ENCODE measurements around the gene CXXC1.
"Not testable (repeated sequence)": the region's sequence is repeated elsewhere in the genome, so short reads cannot be mapped to it uniquely, and the experiment has no call there.

The CXXC1 gene

DNA sequence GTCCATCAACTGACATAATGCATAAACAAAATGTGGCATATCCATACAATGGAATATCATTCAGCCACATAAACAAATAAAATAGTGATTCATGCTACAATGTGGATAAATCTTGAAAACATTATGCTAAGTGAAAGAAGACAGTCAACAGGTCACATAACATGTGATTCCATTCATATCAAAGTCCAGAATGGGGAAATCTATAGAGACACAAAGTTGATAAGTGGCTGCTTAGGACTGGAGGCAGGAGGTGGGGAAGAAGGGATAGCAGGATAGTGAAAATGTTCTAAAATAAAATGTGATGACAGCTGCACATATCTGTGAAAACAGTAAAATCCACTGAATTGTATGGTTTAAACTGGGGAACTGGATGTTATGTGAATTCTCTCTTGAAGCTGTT is 39.9 kb downstream of the CXXC1 start:
- H3K36me3 ChIP-seq (ENCODE audit: control insufficient read depth, insufficient read depth, low read length) = no peaks in the 10 kb centered on the region
- no peak overlapping the region for H3K27ac ChIP-seq (ENCODE audit: insufficient read depth, low read depth, low read length, poor library complexity, severe bottlenecking)
- no peaks in the 10 kb centered on the region for H3K9me3 ChIP-seq (ENCODE audit: control insufficient read depth, low read length)
- no peaks in the 10 kb centered on the region for H3K27me3 ChIP-seq (ENCODE audit: control insufficient read depth, insufficient read depth, low read length, poor library complexity, severe bottlenecking)
- no peaks in the 10 kb centered on the region for H3K4me1 ChIP-seq (ENCODE audit: control insufficient read depth, insufficient read depth, low read length)
- H3K4me3 ChIP-seq (ENCODE audit: insufficient read depth, low read depth, low read length) = no peak overlapping the region

GRCh38 chr18:50241768-50242167 is 45.7 kb downstream of the CXXC1 start:
- H3K4me3 ChIP-seq (ENCODE audit: insufficient read depth, low read depth, low read length); H3K27me3 ChIP-seq (ENCODE audit: control insufficient read depth, insufficient read depth, low read length, poor library complexity, severe bottlenecking); H3K9me3 ChIP-seq (ENCODE audit: control insufficient read depth, low read length); H3K27ac ChIP-seq (ENCODE audit: insufficient read depth, low read depth, low read length, poor library complexity, severe bottlenecking); H3K4me1 ChIP-seq (ENCODE audit: control insufficient read depth, insufficient read depth, low read length); H3K36me3 ChIP-seq (ENCODE audit: control insufficient read depth, insufficient read depth, low read length): not testable (repeated sequence)
- 96% methylated on average over 8 of the region's 8 CpGs for WGBS, 2 experiments

DNA sequence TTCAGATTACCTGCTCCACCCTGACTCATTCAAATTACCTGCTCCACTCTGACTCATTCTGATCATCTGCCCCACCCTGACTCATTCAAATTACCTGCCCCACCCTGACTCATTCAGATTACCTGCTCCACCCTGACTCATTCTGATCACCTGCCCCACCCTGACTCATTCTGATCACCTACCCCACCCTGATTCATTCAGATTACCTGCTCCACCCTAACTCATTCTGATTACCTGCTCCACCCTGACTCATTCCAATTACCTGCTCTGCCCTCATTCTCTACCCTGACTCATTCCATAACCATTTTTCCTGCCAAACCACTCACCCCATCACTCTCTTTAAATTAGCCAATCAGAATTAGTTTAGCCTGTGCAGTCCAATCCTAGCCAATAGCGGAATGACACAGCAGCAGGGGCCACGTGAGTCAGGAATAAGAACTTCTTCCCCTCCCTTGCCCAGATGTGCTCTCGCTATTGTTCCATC is 47.4 kb downstream of the CXXC1 start:
- H3K27ac ChIP-seq (ENCODE audit: insufficient read depth, low read depth, low read length, poor library complexity, severe bottlenecking) = no peak overlapping the region
- H3K27me3 ChIP-seq (ENCODE audit: control insufficient read depth, insufficient read depth, low read length, poor library complexity, severe bottlenecking) = no peaks in the 10 kb centered on the region
- H3K4me3 ChIP-seq (ENCODE audit: insufficient read depth, low read depth, low read length) = no peak overlapping the region
- 88 to 93% methylated on average over 3 of the region's 3 CpGs for WGBS, 2 experiments
- no peaks in the 10 kb centered on the region for H3K9me3 ChIP-seq (ENCODE audit: control insufficient read depth, low read length)
- no peaks in the 10 kb centered on the region for H3K4me1 ChIP-seq (ENCODE audit: control insufficient read depth, insufficient read depth, low read length)
- no peaks in the 10 kb centered on the region for H3K36me3 ChIP-seq (ENCODE audit: control insufficient read depth, insufficient read depth, low read length)

DNA sequence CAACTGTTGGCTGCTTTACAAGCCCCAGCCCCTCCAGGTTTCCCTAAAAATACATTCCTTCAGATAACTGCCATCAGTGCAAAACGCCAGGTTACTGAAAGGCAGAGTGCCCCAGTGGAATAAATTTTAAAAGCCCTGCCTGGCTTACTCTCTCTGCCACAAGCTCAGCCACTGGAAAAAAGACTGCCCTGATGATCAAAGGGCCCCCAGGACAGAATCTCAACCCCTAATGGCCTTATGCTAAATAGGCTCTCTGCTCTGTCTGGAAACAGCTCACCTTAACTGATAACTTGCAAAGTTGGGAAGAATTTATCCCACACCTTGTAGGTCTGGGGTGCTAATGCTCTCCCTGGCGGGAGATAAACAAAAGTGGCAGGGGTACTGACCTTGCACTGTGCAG is 55.1 kb downstream of the CXXC1 start:
- 59 to 62% methylated on average over 2 of the region's 2 CpGs for WGBS, 2 experiments
- no peak overlapping the region for H3K27ac ChIP-seq (ENCODE audit: insufficient read depth, low read depth, low read length, poor library complexity, severe bottlenecking)
- H3K4me3 ChIP-seq (ENCODE audit: insufficient read depth, low read depth, low read length) = no peak overlapping the region
- H3K9me3 ChIP-seq (ENCODE audit: control insufficient read depth, low read length) = no peaks in the 10 kb centered on the region
- no peaks in the 10 kb centered on the region for H3K27me3 ChIP-seq (ENCODE audit: control insufficient read depth, insufficient read depth, low read length, poor library complexity, severe bottlenecking)
- no peaks in the 10 kb centered on the region for H3K36me3 ChIP-seq (ENCODE audit: control insufficient read depth, insufficient read depth, low read length)
- peaks cover 9% of the 10 kb centered on the region for H3K4me1 ChIP-seq (ENCODE audit: control insufficient read depth, insufficient read depth, low read length)

Data from ectodermal cell (in vitro differentiated cells).